Measurements from ENCODE around the gene ETAA1.

The ETAA1 gene

GRCh38 chr2:67436221-67436620, 39.1 kb downstream of the ETAA1 start:
- H3K27ac ChIP-seq: no peak overlapping the region
- DNase-seq (ENCODE audit: low read depth, low spot score): no peak

DNA sequence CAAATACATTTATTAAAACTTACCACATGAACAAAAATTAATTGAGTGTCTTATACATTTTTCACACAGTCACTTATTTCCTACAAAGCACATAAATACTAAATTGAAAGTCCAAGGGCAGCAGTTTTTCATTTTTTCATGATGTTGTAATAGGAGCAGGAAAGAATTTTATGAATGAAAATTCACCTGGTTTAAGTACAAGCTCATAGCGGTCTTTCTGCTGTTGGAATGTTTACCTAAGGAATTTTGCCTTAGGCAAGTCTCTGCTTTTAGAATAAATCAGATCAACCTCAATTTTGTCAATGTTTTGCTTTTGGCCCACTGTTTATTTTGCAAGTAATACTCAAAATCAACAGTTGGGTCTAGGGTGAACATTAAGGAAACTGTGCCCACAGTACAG, 40.0 kb downstream of the ETAA1 start:
- H3K27ac ChIP-seq: no peak overlapping the region
- no peak for DNase-seq (ENCODE audit: low read depth, low spot score)

- DNase-seq (ENCODE audit: low read depth, low spot score): no peak
- H3K27ac ChIP-seq: no peak overlapping the region
Measured at GRCh38 chr2:67438337-67438736, 41.2 kb downstream of the ETAA1 start.

DNA sequence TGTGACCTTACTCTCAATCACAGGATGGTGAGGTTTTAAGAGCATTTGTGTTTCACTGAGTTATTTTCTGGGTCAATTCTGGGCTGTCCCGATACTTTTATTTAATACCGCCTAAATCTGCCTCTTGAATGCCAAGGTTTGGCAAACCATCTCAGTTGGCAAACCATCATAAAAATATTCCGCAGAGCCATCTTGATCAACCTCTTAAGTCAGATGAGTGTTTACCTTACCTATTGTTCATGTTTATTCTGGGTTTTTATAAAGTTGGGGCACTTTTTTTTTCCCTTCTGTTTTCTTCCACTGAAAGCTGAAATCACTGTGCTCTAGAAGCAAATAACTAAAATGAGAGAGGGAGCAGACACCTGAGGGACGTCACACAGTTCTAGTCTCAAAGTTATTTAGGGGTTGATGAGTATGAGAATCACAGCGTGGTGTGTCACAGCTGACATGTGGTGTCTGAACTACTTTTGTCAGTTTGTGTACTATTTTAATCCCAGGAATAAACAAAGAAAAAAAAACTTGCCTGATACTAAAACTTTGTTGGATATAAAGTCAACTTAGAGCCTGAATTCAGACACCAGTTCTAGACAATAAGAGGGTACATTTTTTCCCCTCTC, 48.6 kb downstream of the ETAA1 start:
- H3K27ac ChIP-seq: peak overlapping the region; percentile 74
- DNase-seq (ENCODE audit: low read depth, low spot score): no peak

GRCh38 chr2:67446491-67446911, 49.4 kb downstream of the ETAA1 start:
- H3K27ac ChIP-seq: peak overlapping the region; percentile 74
- DNase-seq (ENCODE audit: low read depth, low spot score): no peak

GRCh38 chr2:67448648-67449047, 51.5 kb downstream of the ETAA1 start:
- DNase-seq (ENCODE audit: low read depth, low spot score): peak; percentile 69
- peak overlapping the region; percentile 92 for H3K27ac ChIP-seq

- DNase-seq (ENCODE audit: low read depth, low spot score): peak; percentile 100
Measured at GRCh38 chr2:67451086-67451832, 54.1 kb downstream of the ETAA1 start.

GRCh38 chr2:67453310-67453709, 56.2 kb downstream of the ETAA1 start:
- DNase-seq (ENCODE audit: low read depth, low spot score): no peak
- H3K27ac ChIP-seq: peak overlapping the region; percentile 92

More at GRCh38 chr2:67451086-67451832, 54.1 kb downstream of the ETAA1 start:
- peak overlapping the region; percentile 92 for H3K27ac ChIP-seq

GRCh38 chr2:67455219-67456142, 58.3 kb downstream of the ETAA1 start:
- peak overlapping the region; percentile 67 for H3K27ac ChIP-seq
- no peak for DNase-seq (ENCODE audit: low read depth, low spot score)

DNA sequence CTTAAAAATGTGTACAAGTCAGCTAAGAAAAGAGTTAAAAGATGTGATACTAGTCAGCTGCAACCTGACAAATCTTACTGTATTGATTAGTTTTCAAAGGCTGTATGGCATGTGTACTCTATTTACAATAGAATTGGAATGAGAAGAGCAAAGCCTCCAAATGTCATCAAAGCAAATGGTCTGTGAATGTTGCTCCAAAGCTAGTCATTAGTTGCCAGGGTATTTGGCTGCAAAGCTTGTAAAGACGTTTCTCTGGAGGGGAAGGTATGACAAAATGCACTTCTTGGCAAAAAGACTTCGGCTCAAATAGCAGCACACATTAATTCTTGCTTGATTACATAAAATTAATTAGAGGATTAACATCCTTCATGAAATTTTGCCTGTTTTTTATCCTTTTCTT, 59.3 kb downstream of the ETAA1 start:
- peak overlapping the region; percentile 67 for H3K27ac ChIP-seq
- no peak for DNase-seq (ENCODE audit: low read depth, low spot score)

DNA sequence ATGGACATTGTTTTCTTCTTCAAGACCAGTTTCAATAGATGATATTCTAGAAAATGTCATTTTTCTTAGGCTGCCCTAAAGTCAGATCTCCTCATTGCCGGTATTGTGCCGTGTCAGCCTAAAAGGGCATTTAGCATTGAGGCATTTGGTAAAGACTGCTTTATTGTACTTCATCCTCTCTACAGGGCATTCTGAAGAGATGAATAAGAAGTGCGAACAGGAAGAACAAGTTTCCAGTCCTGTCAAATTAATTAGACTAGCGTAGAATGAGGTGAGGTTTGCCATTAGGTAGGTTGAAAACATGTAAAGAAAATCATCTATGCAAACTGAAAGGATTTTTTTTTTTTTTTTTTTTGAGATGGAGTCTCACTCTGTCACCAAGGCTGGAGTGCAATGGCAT, 60.6 kb downstream of the ETAA1 start:
- peak overlapping the region; percentile 67 for H3K27ac ChIP-seq
- no peak for DNase-seq (ENCODE audit: low read depth, low spot score)

DNA sequence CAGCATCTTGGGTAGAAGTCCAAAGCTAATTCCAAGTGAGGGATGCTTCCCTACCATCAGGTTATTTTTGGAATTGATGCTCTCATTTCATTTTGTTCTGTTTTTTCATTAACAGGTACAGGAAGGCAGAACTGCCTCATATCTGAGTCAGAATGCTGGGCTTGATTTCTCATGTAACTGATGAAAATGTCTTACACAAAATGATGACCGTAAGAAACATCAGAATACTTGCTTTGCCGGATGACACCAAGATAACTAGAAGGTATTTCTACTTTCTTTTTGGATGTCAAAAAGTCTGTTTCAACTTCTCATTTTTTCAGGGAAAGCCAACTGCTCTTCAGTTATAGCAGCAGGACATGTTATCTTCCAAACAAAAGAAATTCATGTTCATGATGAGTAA, 62.6 kb downstream of the ETAA1 start:
- peak overlapping the region; percentile 82 for H3K27ac ChIP-seq
- DNase-seq (ENCODE audit: low read depth, low spot score): no peak
